Motor neuron (in vitro differentiated cells): Measurements from ENCODE around the gene PTPN4. TPM values are rescaled to one million over a fixed set of nuclear protein-coding genes. Genes with fewer than 3 reads are reported as not detected.

Source experiments
- ATAC-seq, 8 experiments: fragments of 200-7000 bp; cut with Tn5 transposase; replicated peaks in 6 of 8; 2 replicates each; pipeline ENCODE4 v1.8.0; 2021; ENCODE audit warnings: mild to moderate bottlenecking in 8 of 8, moderate library complexity in 8 of 8
- H3K27ac ChIP-seq, 2 donors: fragments of 250-450 bp; sonication (Bioruptor Pico); 2 replicates each; pipeline ENCODE4 v1.9.0; 2021; ENCODE audit warnings: antibody characterized with exemption in 2 of 2, mild to moderate bottlenecking in 2 of 2, moderate library complexity in 1 of 2
- H3K4me1 ChIP-seq, 2 donors: fragments of 250-450 bp; sonication (Bioruptor Pico); replicated peaks in 1 of 2; 2 replicates each; pipeline ENCODE4 v1.6.1; 2021; ENCODE audit warnings: antibody characterized with exemption in 2 of 2, mild to moderate bottlenecking in 2 of 2, moderate library complexity in 1 of 2
- H3K4me3 ChIP-seq, 5 donors: fragments of 250-450 bp; sonication (Bioruptor Pico); 2 replicates each; pipeline ENCODE4 v1.9.0; 2021; ENCODE audit warnings: antibody characterized with exemption in 5 of 5, mild to moderate bottlenecking in 5 of 5, moderate library complexity in 4 of 5
- whole genome bisulfite sequencing, 10 experiments: fragments of 450-650 bp; shearing (Covaris generic); methylation state at CpG; one replicate each; pipeline ENCODE4 v1.0.0; 2022; 5-methylcytosine and 5-hydroxymethylcytosine counted together
- in situ Hi-C, 9 experiments: fragments of 400-800 bp; cut with MboI; loops; one replicate each; pipeline ENCODE4 v1.15.0; 2021; ENCODE audit warnings: low sequenced_read_pairs in 9 of 9, low pct_unique_long_range_greater_than_20kb in 2 of 9; ENCODE audit not compliant: unreplicated experiment in 9 of 9
- total RNA-seq, 8 experiments: library from RNA; unstranded; fragments of 300-600 nt; gene quantifications; 2 replicates each; pipeline versions ENCODE4 v1.2.3 to v1.2.4, GENCODE V29; 2022

The PTPN4 gene
- total RNA-seq, 8 experiments from 2014 or later: 10.9 to 37.1 (median 20.4) TPM

DNA sequence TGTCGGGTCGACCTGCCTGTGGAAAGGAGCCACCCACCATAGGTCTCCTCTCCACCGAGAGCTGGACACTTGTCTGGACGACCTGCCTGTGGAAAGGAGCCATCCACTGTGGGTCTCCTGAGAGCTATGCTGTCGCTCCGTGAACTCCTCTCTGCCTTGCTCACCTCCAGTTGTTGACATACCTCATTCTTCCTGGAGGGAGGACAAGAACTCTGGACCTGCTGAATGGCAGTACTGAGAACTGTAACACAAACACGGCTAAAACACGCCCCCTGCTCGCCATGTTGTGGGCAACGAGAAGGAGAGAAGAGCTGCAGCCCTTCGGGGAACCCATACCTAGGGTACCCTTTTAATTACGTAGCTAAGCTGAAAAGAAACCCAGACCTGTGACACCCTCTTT lies 77.6 kb downstream of the PTPN4 start:
- Histone ChIP-seq H3K4me3 (no peak overlapping the region), H3K27ac (no peak overlapping the region), H3K4me1 (no peaks in the 10 kb centered on the region)
- WGBS, 10 experiments: 71 to 100% (median 92%) methylated on average over 2 to 8 of the region's 12 CpGs; no CpG with 5 or more reads in 3 of the 10 experiments
- no peak for ATAC-seq
- in situ Hi-C loops: no loop called here

DNA sequence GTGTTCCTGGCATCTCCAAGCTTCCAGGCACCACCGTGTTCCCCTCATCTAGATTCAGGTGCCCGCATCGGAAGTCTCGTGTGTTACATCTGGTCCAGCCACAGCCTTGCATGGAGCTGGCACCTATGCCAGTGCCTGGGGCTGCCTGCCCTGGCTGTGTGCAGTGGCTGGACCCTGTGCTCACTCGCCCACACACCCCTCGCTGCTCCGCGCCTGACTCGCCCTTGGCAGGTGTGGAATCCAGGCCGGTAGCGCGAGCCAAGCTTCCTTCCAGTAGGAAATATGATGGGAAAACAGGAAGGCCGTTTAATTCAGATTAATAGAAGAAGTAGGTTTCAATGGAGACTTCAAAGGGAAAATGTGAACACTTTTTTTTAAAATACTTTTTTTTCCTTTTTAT lies 78.0 kb downstream of the PTPN4 start:
- Histone ChIP-seq H3K4me3 (no peak overlapping the region), H3K4me1 (no peaks in the 10 kb centered on the region), H3K27ac (no peak overlapping the region)
- WGBS, 10 experiments: 60 to 100% (median 97%) methylated on average over 1 to 12 of the region's 13 CpGs
- no peak for ATAC-seq
- in situ Hi-C loops: no loop called here

GRCh38 chr2:119838179-119838578 lies 78.5 kb downstream of the PTPN4 start:
- in situ Hi-C loops: no loop called here
- 83 to 100% (median 87%) methylated on average over 2 to 5 of the region's 5 CpGs; no CpG with 5 or more reads in 4 of the 10 experiments for WGBS, 10 experiments
- no peaks in the 10 kb centered on the region for H3K4me1 ChIP-seq
- no peak overlapping the region for H3K27ac ChIP-seq
- no peak overlapping the region for H3K4me3 ChIP-seq
- ATAC-seq: no peak

DNA sequence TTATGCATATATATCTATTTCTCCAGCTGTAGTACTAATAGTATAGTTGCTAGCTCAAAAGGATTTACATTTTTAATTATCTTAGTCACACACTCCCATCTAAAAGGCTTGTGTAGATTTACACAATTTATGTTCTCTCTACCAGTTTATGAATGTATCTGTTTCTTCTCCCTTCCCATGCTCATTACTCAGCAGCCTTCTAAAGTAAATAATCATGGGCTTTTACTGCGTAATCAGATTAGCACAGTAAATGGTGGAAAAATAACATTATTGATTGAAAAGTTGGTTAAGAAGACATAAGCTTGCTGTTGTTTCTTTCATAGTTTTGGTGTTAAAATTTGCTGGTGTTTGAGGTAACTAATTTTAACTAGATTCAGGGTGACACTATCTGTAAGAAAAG lies 81.8 kb downstream of the PTPN4 start:
- Histone ChIP-seq H3K27ac (no peak overlapping the region), H3K4me3 (no peak overlapping the region), H3K4me1 (no peaks in the 10 kb centered on the region)
- ATAC-seq: peak in 1 of 8 experiments; percentile 52
- in situ Hi-C loops: no loop called here
- WGBS, 10 experiments: 50 to 100% (median 91%) methylated on average over 1 of the region's 1 CpG; no CpG with 5 or more reads in 1 of the 10 experiments

GRCh38 chr2:119846021-119846420 lies 86.3 kb downstream of the PTPN4 start:
- Histone ChIP-seq H3K4me1 (no peaks in the 10 kb centered on the region), H3K4me3 (no peak overlapping the region), H3K27ac (no peak overlapping the region)
- 86 to 100% (median 96%) methylated on average over 2 to 3 of the region's 3 CpGs for WGBS, 10 experiments
- ATAC-seq: no peak
- in situ Hi-C loops: no loop called here

DNA sequence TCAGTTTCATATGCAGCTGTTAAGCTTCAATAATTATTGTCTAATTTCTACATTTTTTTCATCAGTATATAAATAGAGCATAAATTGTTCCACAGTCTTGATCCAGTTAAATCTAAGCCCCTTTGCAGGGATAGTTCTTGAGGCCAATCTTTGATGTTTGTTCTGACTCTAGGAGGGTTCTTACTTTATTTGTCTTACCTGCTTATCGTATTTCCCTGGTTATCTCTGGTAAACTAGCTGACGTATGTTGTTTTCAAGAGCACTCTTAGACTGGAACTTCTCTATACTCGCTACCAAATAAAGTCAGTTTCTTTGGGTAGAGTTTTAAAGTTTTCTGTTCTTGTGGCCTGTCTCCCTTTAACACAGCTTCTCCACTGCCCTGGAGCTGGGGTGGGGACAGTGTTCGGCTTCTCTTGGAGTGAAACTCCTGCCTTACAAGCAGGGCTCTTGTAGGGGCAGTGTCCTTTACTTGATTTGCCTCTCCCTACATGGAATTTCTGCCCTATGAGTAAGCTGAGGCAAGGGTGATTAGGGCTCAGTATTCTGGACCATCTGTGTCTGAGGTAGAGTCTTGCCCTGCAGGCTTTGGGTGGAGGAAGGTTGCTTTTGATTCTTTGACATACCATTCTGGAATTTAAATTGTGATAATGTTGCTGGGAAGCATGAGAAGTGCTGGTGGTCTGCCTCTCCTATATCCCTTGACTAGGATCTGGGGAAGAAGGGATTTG lies 90.3 kb downstream of the PTPN4 start:
- no peak overlapping the region for H3K4me3 ChIP-seq
- 65 to 100% (median 89%) methylated on average over 1 to 4 of the region's 4 CpGs; no CpG with 5 or more reads in 1 of the 10 experiments for WGBS, 10 experiments
- in situ Hi-C loops: no loop called here
- no peak overlapping the region for H3K27ac ChIP-seq
- ATAC-seq: peak in 3 of 8 experiments; percentile 98 to 100 (median 100)
- H3K4me1 ChIP-seq: no peaks in the 10 kb centered on the region

- WGBS, 10 experiments: 84 to 100% (median 94%) methylated on average over 2 to 6 of the region's 6 CpGs
- Histone ChIP-seq H3K4me1 (no peaks in the 10 kb centered on the region), H3K4me3 (no peak overlapping the region), H3K27ac (no peak overlapping the region)
- no peak for ATAC-seq
- in situ Hi-C loops: no loop called here
Observed at GRCh38 chr2:119852214-119852613, 92.5 kb downstream of the PTPN4 start.

DNA sequence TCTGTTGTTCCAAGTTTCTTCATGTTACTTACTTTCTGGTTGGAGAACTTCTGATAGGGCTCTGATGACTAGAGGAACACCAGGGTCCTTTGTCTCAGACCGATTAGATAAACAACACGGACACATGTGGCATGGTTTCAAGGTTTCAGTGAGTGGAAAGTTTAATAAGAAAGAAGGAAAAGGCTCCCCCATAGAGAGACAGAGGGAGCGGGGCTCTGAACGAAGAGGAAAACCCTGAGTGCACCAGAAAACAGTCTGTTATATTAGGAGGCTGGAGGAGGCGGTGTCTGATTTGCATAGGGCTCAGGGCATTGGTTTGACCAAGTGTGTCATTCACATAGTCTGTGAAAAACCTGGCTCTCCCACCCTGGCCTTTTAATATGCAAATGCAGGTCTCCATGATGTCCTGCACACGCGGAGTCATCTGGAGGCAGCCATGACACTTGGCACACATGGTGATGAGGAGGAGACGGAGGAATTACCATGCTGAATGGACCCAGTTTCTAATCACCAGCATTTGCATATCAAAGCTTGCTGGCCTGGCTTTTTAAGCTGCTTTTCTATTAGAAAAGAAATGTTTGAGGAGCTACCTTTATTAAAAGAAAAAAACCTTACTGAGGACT lies 94.2 kb downstream of the PTPN4 start:
- in situ Hi-C loops: no loop called here
- 71 to 100% (median 94%) methylated on average over 2 to 8 of the region's 8 CpGs for WGBS, 10 experiments
- no peak overlapping the region for H3K27ac ChIP-seq
- peak in 5 of 8 experiments; percentile 27 to 59 (median 55) for ATAC-seq
- H3K4me1 ChIP-seq: no peaks in the 10 kb centered on the region
- H3K4me3 ChIP-seq: no peak overlapping the region

DNA sequence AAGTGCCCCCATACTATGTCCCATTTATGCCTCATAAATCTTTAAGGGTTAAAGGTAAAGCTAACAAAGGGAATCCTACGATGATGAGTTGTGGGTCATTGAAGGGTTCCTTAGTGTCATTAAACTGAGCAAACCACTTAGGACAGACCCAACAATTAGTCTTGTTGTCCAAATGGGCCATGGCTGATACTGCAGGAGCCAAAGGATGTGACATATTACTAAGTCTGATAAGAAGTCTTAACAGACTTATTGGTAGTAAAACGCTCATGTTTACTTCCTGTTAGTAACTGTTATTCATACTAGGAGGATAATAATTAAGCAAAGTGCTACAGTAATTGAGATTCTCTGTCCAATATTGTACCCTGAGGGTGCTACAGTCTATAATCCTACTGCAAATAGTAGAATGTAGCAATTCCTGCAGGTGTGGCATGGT lies 96.8 kb downstream of the PTPN4 start:
- no peak for ATAC-seq
- in situ Hi-C loops: no loop called here
- no peaks in the 10 kb centered on the region for H3K4me1 ChIP-seq
- 80 to 100% (median 91%) methylated on average over 1 to 2 of the region's 2 CpGs; no CpG with 5 or more reads in 2 of the 10 experiments for WGBS, 10 experiments
- H3K27ac ChIP-seq: no peak overlapping the region
- H3K4me3 ChIP-seq: no peak overlapping the region

DNA sequence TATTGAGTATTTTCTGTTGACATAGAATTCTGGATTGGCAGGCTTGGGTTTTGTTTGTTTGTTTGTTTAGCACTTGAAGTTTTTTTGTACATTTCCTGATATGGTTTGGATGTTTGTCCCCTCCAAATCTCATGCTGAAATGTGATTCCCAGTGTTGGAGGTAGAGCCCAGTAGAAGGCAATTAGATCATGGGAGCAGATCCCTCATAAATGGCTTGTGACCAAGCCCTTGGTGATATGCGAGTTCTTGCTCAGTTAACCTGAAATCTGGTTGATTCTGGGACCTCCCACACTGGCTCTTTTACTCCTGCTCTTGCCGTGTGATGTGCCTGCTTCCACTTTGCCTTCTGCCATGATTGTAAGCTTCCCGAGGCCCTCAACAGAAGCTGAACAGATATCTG lies 98.0 kb downstream of the PTPN4 start:
- no peak overlapping the region for H3K27ac ChIP-seq
- peak in 2 of 8 experiments; percentile 38 to 43 for ATAC-seq
- in situ Hi-C loops: no loop called here
- no peaks in the 10 kb centered on the region for H3K4me1 ChIP-seq
- whole genome bisulfite sequencing, 10 experiments: 20 to 100% (median 80%) methylated on average over 1 to 3 of the region's 3 CpGs; no CpG with 5 or more reads in 1 of the 10 experiments
- no peak overlapping the region for H3K4me3 ChIP-seq

DNA sequence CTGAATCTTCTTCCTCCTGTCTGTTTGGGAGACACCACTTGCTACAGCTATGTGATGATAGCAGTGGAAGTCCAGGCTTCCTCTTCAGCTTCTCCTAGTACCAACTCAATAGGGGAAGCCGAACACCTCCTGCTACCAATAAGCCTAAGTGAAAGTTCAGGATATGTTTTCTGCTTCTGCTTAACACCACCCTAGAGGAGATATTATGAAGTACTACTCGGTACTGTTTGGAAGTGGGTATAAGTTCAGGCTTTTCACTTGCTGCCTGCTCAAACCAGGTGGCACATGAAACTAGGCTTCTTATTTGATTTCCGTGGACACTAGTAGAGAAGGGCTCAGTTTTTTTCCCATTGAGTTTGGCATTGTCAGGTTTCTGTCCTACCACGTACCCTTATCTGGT lies 99.8 kb downstream of the PTPN4 start:
- 50 to 100% (median 92%) methylated on average over 1 to 4 of the region's 4 CpGs; no CpG with 5 or more reads in 1 of the 10 experiments for WGBS, 10 experiments
- in situ Hi-C loops: no loop called here
- ATAC-seq: no peak

DNA sequence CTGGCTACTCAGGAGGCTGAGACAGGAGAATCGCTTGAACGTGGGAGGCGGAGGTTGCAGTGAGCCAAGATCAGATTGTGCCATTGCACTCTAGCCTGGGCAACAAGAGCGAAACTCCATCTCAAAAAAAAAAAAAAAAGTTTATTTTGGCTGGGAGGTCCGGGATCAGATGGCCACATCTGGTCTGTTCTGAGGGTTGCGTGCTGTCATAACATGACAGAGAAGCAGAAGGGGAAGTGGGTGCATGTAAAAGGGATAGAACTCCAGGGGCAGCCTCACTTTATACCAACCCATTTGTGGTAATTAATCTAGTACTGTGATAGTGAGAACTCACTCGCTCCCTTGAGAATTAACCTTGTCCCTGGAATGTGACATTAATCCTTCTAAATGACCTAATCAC lies 101.2 kb downstream of the PTPN4 start:
- 78 to 100% (median 95%) methylated on average over 3 to 7 of the region's 7 CpGs; no CpG with 5 or more reads in 1 of the 10 experiments for WGBS, 10 experiments

More for the DNA sequence above, 99.8 kb downstream of the PTPN4 start:
- no peak overlapping the region for H3K4me3 ChIP-seq
- H3K4me1 ChIP-seq: no peaks in the 10 kb centered on the region
- H3K27ac ChIP-seq: no peak overlapping the region

DNA sequence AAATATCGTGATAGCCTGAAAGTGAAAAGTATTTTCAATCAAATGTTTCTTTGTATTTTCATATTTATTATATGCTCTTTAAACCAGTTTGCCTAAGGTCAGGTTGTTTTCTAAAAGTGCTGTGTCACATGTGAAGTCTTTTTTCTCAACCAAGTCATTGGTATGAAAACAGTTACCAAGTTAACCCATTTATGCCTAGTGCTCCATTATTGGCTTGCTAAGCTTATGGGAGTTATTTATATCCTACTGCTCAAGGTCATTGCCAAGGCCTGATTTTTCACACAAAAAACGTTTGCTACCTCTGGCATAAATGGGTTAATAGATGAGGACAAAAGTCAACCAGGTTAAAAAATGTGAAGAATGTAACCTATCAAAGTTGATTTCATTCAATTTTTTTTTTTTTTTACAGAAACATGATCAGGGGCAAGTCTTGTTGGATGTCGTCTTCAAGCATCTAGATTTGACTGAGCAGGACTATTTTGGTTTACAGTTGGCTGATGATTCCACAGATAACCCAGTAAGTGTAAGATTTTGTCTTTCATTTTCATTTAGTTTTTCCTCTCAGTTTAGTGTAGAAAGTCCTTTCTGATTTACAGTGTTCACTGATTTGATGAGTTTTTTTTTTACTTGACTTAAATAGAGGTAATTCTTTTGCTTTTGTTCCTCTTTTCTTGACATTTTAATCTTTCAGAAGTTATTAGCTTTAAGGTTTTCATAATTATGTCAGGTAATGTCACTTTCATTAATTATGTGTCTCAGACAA lies 102.6 kb downstream of the PTPN4 start:
- no peak overlapping the region for H3K4me3 ChIP-seq
- no peak for ATAC-seq
- WGBS, 10 experiments: 56 to 100% (median 74%) methylated on average over 1 to 3 of the region's 3 CpGs

More for the DNA sequence above, 101.2 kb downstream of the PTPN4 start:
- ATAC-seq: no peak
- no peak overlapping the region for H3K4me3 ChIP-seq
- no peaks in the 10 kb centered on the region for H3K4me1 ChIP-seq
- no peak overlapping the region for H3K27ac ChIP-seq
- in situ Hi-C loops: no loop called here

More for the DNA sequence above, 102.6 kb downstream of the PTPN4 start:
- Histone ChIP-seq H3K4me1 (no peaks in the 10 kb centered on the region), H3K27ac (no peak overlapping the region)
- in situ Hi-C loops: no loop called here
